Osteoblast (primary cell): Measurements from ENCODE around the gene BRIX1. TPM values are rescaled to one million over a fixed set of nuclear protein-coding genes. Genes with fewer than 3 reads are reported as not detected.

ENCODE experiments used
- DNase-seq: peaks from one replicate; pipeline ENCODE4 v3.0.0; 2011; ENCODE audit warnings: low spot score, mixed read lengths; ENCODE audit not compliant: insufficient read length; ENCODE audit errors: missing footprints
- H2AFZ ChIP-seq: 2 replicates; pipeline ENCODE4 v1.6.0; 2011; ENCODE audit warnings: mild to moderate bottlenecking, low read length
- H3K27ac ChIP-seq: 2 replicates; pipeline ENCODE4 v1.5.1; 2011; ENCODE audit warnings: mild to moderate bottlenecking, low read depth, low read length, moderate library complexity
- H3K27me3 ChIP-seq: 2 replicates; pipeline ENCODE4 v1.6.0; 2012; ENCODE audit warnings: mild to moderate bottlenecking, control low read depth, inconsistent platforms, low read length, moderate library complexity; ENCODE audit not compliant: insufficient read depth
- H3K36me3 ChIP-seq: 2 replicates; pipeline ENCODE4 v1.5.1; 2011; ENCODE audit warnings: mild to moderate bottlenecking, low read length, control low read depth, moderate library complexity; ENCODE audit not compliant: insufficient read depth
- H3K4me1 ChIP-seq: 2 replicates; pipeline ENCODE4 v1.5.1; 2011; ENCODE audit warnings: mild to moderate bottlenecking, low read length, control low read depth, moderate library complexity; ENCODE audit not compliant: insufficient read depth
- H3K4me2 ChIP-seq: 2 replicates; pipeline ENCODE4 v1.6.0; 2011; ENCODE audit warnings: mild to moderate bottlenecking, low read length; ENCODE audit not compliant: insufficient read depth
- H3K4me3 ChIP-seq: fragments of 200-600 bp; sonication (generic); 3 replicates; pipeline ENCODE4 v1.5.1; 2012; ENCODE audit warnings: mild to moderate bottlenecking, low read length, inconsistent platforms; ENCODE audit not compliant: insufficient read depth
- H3K79me2 ChIP-seq: 2 replicates; pipeline ENCODE4 v1.6.0; 2012; ENCODE audit warnings: mild to moderate bottlenecking, low read length, control low read depth, inconsistent platforms; ENCODE audit not compliant: insufficient read depth
- H3K9me3 ChIP-seq: 2 replicates; pipeline ENCODE4 v1.5.1; 2011; ENCODE audit warnings: low read depth, low read length, control low read depth
- H4K20me1 ChIP-seq: 2 replicates; pipeline ENCODE4 v1.6.0; 2012; ENCODE audit warnings: mild to moderate bottlenecking, low read length, control low read depth; ENCODE audit not compliant: insufficient read depth
- total RNA-seq: library from RNA; depleted of rRNA; stranded (reverse); fragments of >200 nt; gene quantifications from 2 replicates; pipeline ENCODE4 v1.2.3, GENCODE V29; 2012
- TF ChIP-seq, protein P1 (sequence below): IDR thresholded peaks from 2 replicates; pipeline ENCODE4 v1.5.1; 2011; ENCODE audit warnings: mild to moderate bottlenecking, low read depth, low read length, moderate library complexity; ENCODE audit errors: extremely low read depth

The BRIX1 gene
- total RNA-seq, 1 donor, result 59.7 TPM

DNA sequence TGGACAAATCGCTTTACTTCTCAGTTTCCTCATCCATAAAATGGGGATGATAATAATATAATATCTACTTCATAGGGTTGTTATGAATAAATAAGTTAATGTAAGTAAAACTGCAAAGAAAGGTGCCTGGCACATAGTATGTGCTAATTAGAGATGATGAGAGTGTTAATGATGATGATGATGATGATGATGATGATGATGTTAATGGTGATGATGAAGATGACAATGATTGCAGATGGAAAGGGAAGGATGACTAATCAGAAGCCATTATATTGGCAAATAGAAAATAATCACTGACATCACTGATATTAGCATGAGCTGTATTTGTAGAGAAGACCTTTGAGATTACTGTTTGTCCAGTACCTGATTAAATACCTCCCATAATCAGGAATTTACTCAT, 20.8 kb upstream of the BRIX1 start:
- no peak for DNase-seq
- Histone ChIP-seq H3K27me3 (no peaks in the 10 kb centered on the region), H3K79me2 (no peaks in the 10 kb centered on the region), H3K4me3 (no peak overlapping the region), H4K20me1 (no peaks in the 10 kb centered on the region), H3K36me3 (no peaks in the 10 kb centered on the region), H3K9me3 (no peaks in the 10 kb centered on the region), H3K4me2 (no peak overlapping the region), H3K27ac (no peak overlapping the region), H2AFZ (no peak overlapping the region), H3K4me1 (no peaks in the 10 kb centered on the region)
- TF ChIP-seq, protein P1, sequence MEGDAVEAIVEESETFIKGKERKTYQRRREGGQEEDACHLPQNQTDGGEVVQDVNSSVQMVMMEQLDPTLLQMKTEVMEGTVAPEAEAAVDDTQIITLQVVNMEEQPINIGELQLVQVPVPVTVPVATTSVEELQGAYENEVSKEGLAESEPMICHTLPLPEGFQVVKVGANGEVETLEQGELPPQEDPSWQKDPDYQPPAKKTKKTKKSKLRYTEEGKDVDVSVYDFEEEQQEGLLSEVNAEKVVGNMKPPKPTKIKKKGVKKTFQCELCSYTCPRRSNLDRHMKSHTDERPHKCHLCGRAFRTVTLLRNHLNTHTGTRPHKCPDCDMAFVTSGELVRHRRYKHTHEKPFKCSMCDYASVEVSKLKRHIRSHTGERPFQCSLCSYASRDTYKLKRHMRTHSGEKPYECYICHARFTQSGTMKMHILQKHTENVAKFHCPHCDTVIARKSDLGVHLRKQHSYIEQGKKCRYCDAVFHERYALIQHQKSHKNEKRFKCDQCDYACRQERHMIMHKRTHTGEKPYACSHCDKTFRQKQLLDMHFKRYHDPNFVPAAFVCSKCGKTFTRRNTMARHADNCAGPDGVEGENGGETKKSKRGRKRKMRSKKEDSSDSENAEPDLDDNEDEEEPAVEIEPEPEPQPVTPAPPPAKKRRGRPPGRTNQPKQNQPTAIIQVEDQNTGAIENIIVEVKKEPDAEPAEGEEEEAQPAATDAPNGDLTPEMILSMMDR, result no peak

DNA sequence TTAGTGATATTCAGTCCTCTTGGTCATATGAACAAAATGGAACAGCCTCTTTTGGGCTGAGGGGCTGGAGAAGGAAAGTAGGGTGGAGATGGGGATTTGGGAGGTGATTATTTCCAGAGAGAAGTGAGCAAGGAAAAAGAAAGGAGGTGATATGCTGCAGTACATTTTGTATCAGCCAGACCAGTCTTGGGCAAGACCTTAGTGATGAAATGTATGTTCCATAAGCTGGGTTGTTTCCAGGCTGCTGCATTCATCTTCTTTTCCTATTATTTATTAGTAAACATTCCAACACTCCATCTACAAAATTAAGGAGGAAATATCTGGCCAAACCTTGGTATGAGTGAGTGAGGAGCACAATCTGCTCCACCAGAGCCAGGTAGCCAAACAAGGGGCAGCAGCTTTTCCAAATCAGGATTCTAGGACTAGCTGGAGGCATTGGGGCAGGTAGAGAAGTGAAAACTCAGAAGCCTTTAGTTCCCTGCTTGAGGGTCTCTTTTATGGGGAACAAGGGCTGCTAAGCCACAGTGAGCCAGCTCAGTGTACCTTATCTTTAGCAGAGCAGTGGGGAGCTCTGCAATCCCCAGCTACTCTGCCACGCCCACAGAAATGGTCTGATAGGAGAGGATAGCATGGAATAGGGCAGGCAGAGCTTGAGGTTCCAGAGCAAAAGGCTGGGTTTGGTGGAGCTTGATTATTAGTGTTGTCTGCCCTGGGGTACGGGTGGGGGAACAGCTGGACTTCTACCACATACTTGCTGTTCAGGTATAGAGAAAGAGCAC, 19.7 kb upstream of the BRIX1 start:
- H3K36me3 ChIP-seq, result no peaks in the 10 kb centered on the region
- H3K79me2 ChIP-seq, result no peaks in the 10 kb centered on the region
- no peaks in the 10 kb centered on the region for H3K9me3 ChIP-seq
- no peaks in the 10 kb centered on the region for H3K4me1 ChIP-seq
- TF ChIP-seq, protein P1, result no peak
- no peaks in the 10 kb centered on the region for H3K27me3 ChIP-seq
- no peak overlapping the region for H3K4me3 ChIP-seq
- DNase-seq, result no peak
- no peak overlapping the region for H2AFZ ChIP-seq
- no peak overlapping the region for H3K4me2 ChIP-seq
- no peak overlapping the region for H3K27ac ChIP-seq
- H4K20me1 ChIP-seq, result no peaks in the 10 kb centered on the region

GRCh38 chr5:34897646-34898045, 17.9 kb upstream of the BRIX1 start:
- Histone ChIP-seq H4K20me1 (no peaks in the 10 kb centered on the region), H3K4me1 (no peaks in the 10 kb centered on the region), H3K27me3 (no peaks in the 10 kb centered on the region), H3K36me3 (no peaks in the 10 kb centered on the region), H3K79me2 (no peaks in the 10 kb centered on the region), H3K27ac (no peak overlapping the region), H2AFZ (no peak overlapping the region), H3K9me3 (no peaks in the 10 kb centered on the region), H3K4me2 (no peak overlapping the region), H3K4me3 (no peak overlapping the region)
- DNase-seq, result no peak
- TF ChIP-seq, protein P1, result no peak

DNA sequence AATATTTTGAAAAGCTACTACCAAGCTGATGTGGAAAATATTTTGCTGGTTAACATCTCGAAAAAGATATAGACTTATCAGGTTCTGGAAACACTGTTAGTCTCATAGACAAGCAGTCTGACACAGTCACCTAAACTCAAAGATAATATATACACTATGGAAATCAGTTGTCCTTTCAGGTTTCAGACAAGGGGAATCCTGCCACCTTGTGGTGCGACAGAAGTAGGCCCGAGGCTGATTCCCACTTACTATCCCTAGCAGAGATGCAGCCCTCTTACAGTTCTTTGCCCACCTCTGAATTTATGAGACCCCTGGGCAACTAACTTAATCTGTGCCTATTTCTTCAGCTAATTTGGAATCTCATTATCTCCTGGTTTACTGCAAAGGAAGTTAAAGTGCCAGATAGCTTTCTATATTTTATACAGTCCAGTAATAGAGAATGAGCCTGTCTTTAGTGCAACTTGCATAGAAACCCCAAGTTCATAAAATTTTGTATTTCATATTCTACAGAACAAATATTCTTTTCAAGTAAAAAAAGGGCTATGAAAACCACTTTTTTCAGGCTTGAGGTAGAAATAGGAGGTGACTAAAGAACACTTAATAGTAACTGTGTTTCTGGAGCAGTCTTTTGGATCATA, 17.1 kb upstream of the BRIX1 start:
- no peaks in the 10 kb centered on the region for H3K27me3 ChIP-seq
- no peaks in the 10 kb centered on the region for H3K36me3 ChIP-seq
- no peak overlapping the region for H3K4me3 ChIP-seq
- H3K79me2 ChIP-seq, result no peaks in the 10 kb centered on the region
- peak; percentile 73 for DNase-seq
- H3K4me2 ChIP-seq, result no peak overlapping the region
- TF ChIP-seq, protein P1, result peak; percentile 91
- no peaks in the 10 kb centered on the region for H4K20me1 ChIP-seq
- H3K9me3 ChIP-seq, result no peaks in the 10 kb centered on the region
- no peak overlapping the region for H2AFZ ChIP-seq
- H3K4me1 ChIP-seq, result no peaks in the 10 kb centered on the region
- H3K27ac ChIP-seq, result no peak overlapping the region
